ENCODE data around the gene DOCK2. TPM values are rescaled to one million over a fixed set of nuclear protein-coding genes. Genes with fewer than 3 reads are reported as not detected.

DOCK2 gene
- total RNA-seq, 1 donor from 2014 or later: 11.5 TPM

DNA sequence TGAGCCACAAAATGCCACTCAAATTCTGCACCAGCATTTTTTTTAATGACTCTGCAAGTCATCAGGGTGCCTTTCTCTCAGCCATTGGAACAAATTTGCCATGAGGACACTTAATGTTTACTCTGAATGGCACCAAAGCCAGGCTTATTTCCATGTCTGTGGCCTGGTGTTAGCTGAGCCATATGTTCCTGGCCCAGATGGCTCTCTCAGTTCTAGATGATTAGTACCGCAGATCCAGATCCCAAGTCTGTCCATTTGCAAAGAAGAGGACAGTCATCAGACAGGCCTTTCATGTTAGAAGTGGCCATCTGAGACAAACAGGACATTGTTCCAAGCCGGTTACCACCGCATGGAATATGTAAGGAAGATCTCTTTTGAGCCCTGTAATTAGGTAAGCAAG lies 272.9 kb downstream of the DOCK2 start:
- DNase-seq: no peak

DNA sequence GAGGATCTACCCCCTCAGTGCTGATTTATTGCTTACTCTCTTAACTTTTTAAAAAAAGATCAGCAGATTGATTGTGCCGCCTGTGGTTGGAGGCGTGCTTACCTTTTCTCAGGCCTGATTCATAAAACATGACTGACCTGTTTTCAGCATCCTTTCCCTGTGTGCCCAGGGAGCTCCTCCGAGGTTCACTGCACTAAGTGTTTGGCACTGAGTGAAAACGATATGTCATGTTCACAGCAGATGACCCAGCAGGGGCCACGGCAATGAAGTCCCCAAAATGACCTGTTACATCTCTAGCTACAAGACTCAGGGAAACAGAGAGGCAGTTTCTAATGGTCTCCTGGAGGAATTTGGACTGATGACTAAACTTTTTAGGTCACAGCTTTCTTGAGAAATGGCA lies 273.3 kb downstream of the DOCK2 start:
- DNase-seq: no peak

DNA sequence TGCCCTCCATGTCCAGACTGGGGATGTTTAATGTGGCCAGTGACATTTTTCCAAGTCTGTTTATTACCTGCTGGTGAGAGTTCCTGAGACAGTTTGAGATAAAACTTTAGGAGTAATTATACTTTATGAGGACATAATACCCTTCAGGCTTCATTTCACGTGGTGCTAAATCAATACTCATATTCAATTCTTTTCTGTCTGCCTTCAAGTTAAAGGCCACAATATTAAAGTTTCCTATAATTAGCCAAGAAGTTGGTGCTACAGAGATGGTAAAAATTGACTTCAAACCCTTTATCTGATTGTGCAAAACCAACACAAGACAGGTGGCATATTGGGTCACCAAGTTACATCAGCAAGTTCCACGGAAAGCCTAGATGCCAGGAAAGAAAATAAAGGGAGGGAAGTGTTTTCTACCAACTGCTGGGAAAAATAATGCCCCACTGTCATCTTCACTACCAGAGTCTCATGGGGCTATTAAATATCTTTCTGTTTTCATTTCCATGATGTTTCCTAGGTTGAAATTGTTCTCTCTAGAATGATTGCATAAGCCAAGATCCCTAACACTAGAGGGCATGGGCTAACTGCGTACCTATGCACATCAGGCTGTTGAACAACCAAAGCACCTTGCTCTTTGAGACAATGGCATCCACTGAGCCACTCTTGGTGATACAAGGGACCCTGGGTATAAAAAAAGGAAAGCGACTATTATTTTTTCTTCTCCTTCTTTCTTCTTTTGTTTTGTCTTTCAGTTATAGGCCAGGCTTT lies 274.6 kb downstream of the DOCK2 start:
- no peak for DNase-seq

DNA sequence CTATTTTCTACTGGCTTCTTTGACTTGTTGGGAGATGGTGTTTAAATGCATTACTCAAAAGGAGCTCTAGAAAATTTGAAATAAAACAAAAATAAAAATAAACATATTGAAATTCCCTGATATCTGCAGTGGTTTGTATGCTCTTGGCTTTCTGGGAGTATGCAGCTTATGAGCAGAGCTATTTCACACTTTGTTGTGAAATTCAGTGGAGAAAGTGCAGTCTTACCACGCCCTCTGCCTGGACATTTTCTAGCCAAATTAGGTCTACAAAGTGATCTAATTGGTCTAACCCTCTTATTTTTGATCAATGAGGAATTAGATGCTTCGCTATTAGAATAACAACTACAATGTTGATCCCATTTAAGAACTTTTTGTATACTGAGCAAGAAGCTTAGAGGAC lies 276.4 kb downstream of the DOCK2 start:
- no peak for DNase-seq

DNA sequence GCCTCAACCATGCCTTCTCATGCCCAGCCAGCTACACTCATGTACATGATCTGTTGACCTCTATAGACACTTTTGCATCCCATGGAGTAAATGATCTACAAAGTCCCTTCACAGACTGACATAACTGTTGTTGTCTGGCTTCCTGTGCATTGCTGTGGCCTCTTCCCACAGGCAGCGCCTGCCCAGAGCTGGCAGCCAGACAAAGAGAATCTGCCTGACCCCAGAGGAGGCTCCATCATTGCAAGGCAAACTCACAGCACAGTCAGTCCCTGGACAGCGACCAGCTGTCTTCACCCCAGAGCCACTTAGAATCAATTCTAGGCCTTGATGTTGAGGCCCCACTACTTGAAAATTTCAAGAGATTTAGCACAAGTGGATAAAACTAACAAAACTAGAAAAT lies 277.7 kb downstream of the DOCK2 start:
- peak; percentile 43 for DNase-seq

DNA sequence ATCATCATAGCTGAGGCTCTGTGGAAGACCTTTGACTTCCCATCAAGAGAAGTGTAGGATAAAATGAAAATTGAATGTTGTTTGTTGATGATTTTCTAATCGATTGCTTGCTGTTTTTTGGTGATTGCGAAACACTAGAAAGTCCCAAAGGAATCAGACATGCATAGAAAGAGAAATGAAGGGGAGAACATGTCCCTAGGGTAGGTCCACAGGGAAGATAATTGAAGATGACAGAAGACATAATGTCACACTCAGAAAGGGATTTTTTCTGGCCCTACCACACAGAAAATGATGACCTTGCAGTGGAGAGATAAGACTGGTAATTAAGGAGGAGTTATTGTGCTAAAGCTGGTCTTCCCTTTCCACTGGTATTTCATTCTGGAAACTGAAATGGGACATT lies 280.4 kb downstream of the DOCK2 start:
- DNase-seq: no peak

DNA sequence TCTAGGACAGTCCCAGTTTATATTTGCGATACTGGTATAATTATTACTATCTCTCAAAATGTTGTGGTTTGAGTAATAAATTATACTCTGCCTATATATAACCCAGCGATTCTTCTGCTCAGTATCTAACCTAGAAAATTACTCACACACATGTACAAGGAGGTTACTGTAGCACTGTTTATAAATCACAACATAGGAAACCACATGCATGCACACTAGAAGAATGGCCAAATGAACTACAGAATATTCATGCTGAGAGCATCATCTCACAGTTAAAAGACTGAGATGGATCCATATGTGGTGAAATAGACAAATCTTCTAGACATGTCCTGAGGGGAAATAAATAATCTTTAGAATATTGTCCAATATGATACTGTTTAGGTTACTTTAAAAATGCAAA lies 281.2 kb downstream of the DOCK2 start:
- no peak for DNase-seq

DNA sequence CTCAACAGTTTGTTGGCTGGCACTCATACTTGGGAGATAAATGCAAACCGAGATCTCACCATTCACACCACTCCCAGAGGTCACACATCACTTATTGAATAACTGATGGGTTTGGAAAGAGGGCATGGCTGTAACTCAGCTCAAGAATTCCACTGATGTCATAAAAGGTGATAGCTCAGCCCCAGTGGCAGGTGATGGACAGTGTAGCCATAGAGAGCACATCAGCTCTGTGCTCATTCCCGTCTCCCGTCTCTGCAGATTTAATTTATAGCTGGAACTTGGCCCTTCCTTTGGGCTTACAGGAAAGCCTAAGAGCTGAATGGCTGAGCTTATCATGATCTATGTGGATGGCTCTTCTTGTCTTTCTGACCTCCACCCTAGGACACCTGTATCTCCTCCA lies 283.4 kb downstream of the DOCK2 start:
- no peak for DNase-seq

DNA sequence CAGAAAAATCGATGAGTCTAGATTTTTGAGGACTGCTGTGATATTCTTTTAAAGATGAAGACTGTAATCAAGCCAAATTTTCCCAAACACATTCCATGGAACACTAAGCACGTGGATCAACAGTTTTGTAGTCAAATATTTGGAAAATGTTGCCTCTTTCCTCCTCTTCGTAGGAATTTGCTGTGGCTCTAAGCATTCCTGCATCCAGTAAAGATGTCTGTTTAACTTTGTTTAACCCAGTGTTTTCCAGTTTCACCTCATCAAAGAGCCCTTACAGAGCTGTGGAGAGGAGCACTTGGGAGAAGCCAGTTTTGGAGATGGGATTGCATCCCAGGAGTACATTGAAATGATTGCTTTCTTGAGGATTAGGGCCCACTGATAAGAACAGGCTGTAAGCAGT lies 284.3 kb downstream of the DOCK2 start:
- no peak for DNase-seq

DNA sequence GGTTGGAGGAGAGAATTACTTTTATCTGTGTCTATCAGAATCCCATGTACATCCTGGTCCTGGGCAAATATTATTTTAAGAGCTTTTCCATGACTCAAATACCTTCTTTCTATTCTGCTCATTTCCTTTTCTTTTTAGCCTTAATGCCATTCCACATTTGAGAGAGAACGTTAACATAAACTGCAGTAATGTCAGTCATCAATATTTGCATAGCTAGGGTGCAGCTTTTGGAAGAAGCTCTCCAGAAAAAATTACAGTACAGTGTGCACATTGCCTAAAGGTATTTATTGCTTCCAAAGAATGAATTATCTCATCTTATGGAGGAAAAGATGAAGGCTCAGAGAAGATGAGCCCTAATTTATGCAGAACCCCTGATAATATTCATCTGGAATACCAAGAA lies 284.9 kb downstream of the DOCK2 start:
- DNase-seq: no peak

DNA sequence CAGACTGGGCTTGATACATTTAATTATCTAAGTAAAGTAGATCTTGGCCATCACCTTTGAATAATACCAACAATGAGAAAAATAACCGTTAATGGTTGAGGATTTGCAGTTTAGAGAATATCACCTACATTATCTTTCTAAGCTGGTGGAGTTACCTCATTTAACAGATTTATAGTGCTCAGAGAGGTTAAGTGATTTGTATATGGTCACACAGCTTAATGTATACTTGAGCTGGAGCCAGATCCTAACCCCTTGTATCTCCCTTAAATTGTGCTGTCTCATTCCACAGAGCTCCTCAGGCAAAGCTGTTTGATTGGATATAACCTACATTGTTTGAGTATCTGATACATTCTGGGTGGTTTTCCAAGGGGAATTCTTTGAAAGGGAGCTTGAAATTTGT lies 285.4 kb downstream of the DOCK2 start:
- DNase-seq: no peak

DNA sequence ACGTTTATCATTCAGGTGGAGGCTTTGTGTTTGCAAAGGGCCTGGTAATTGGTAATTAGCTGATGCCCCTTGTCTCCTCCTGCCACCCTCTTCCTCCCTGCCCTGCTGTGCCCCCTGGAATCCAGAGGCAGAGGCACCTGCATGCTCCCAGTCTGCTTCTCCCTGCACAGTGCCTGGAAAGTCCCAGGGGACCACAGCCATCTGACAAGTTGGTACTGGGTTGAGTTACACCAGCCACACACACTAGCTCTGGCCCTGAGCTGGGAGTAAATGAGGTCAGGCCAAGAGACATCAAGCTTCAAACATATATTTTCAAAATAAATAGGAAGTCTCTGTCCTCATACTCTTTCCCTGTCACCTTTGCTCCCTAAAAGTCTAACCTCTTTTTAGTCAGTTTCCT lies 286.9 kb downstream of the DOCK2 start:
- no peak for DNase-seq

DNA sequence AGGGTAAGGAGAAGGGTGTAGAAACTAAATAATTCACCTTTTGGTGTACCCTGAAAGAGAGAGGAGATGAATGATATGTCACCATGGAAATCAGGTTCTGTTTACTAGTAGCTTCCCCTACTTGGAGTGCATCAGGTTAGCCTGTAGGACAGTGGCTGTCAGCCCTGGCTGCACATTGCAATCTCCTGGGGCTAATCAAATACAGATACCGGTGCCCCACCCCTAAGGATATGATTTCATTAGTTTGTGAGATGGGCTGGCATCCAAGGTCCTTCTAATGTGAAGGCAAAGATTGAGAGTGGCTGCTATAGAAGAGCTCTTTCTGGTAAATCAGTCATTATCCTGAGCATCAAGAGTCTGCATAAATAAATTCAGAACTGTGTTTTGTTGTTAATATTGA lies 296.1 kb downstream of the DOCK2 start:
- no peak for DNase-seq

DNA sequence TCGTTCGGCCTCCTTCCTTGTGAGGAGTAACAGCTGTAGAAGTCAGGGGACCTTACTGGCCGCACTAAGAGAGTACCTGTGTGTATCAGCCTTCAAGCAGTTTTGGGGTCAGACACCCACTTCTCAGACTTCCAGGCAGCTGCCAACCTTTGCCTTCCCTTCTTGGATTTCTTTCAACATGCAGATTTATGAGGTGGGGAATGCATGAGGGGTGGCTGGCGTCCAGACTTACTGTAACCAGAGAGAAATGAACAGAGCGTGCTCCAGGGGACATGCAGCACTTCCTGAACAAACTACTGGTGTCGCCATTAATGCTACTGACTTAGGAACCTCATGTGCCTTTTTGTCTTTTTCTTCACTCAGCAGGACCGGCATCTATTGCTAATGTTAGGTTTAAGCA lies 296.5 kb downstream of the DOCK2 start:
- DNase-seq: no peak

DNA sequence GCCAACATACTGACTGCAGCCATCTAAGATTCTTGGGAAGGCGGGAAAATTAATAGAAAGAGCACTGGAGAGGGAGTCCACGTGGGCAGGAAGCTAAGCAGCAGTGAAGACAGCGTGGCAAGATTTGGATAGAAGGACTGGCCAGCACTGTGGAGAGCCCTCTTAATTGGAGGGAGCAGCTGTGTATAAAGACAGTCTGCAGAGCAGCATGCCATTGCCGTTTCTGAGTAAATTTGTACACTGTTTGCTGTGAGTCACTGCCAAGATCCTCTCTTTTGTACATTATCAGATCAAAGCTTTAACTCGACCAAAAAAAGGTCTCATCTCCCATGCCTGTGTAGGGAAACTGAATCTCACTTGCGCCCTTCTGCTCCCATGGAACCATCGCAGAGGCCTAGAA lies 297.9 kb downstream of the DOCK2 start:
- no peak for DNase-seq

DNA sequence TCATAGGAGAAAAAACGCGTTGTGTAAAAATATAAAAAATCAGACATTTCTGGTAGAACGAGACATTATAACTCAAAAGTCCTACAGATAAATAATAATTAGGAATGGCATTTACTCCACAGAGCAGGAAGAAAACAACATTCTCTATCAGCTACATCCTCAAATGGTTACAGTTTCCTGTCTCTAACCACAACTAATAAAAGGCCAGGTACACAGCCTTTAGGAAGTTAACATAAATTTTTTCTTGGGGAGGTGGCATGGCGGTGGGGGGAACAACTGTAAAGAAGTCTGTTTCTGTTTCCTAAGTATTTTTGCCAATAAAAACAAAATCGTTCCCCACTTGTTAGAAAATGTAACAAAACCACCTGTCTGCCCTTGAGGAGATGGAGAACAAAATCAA lies 298.7 kb downstream of the DOCK2 start:
- no peak for DNase-seq

DNA sequence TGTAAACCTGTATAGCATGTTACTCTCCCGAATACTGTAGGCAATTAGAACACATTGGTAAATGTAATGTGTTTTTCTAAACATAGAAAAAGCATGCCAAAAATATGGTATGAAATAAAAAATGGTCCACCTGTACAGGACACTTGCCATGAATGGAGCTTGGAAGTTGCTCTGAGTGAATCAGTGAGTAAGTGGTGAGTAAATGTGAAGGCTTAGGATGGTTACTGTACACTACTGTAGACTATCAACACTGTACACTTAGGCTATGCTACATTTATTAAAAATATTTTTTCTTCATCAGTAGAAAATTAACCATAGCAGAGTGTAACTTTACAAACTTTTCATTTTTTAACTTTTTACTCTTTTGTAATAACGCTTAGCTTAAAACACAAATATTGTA lies 301.4 kb downstream of the DOCK2 start:
- no peak for DNase-seq

DNA sequence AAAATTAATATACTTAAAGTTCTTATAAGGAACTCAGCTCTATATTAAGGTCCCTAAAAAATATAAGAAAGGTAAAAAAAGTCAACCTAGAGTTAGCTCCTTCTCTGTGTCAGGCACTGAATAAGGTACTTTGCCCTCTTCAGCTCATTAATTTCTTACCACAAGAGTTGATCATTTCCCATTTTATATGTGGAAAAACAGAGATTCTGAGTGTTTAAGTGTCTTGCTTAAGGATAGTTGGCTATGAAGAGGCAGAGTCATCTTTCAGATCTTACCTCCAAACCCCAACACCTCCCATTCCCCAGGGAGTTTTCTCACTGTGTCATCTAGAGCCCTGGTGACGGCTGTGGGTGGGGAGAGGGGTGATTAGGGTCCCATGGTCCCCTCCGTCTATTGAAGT lies 302.7 kb downstream of the DOCK2 start:
- no peak for DNase-seq

DNA sequence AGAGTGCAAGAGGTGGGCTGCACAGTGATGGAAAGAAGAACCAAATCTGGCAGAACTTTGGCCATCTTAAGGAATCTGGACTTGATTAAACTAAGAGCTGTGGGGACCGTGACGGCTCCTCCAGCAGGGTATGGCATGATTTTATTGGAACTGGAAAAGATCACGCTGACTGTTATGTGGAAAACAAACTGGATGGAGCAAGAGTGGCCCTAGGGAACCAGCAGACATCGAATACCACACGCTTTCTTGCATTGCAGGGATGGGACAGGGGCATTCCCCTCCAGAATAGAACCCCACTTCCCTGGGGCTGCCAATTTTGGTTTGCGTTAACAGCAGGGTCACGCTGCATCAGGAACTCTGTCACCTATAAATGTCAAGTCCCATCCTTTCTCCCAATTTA lies 304.5 kb downstream of the DOCK2 start:
- no peak for DNase-seq

DNA sequence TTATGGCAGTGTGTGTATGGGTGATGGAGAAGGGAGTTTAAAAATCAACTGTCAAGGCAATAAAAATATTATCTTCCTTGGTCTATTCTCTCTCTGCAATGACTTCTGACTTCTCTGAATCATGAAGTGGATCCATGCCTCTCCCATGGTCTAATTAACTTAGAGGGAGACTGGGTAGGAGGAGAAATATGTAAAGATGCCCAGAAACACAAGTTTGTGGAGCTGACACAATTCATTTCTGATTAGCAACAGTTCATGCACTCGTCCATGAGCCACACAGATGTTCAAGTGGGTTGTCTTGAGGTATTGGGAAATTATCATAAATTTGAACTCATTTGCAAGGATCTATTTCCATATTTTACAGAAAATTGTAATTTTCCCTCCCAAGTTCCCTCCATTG lies 305.1 kb downstream of the DOCK2 start:
- no peak for DNase-seq

DNA sequence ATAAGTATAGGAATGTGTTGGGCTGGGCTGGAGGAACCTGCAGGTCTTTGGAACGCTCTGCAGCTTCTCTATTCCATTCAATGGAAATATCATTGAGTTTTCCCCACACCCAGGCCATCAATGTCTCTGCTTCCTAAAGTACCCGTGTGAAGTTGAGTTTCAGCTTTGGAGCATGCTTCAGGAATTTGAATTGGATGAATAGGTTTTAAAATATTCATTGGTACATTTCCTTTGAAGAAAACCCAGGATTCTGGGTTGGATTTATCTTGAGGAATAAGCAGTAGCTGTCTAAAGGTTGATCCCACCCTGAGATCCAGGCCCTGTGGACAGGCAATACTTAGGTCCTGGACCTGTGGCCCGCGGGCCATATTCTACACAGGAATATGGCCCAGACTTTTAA lies 306.0 kb downstream of the DOCK2 start:
- DNase-seq: no peak

DNA sequence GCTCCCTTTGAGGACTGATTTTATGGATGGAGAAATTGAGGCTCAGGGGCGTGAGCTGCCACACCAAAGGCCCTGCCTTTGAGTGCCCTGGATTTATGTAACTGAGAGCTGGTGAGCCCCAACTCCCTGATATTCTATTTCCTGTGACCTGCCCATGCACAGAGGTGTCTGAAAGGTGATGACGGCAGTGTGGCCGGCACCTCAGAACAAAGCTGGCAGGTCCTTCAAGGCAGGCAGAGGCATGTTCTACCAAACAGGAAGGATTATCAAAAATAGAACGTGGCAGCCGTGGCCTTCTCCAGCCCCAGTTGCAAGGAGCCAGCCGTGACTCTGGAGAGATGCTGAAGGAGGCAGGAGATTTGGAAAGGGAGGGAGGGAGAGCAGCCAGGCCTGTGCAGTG lies 307.0 kb downstream of the DOCK2 start:
- DNase-seq: no peak

DNA sequence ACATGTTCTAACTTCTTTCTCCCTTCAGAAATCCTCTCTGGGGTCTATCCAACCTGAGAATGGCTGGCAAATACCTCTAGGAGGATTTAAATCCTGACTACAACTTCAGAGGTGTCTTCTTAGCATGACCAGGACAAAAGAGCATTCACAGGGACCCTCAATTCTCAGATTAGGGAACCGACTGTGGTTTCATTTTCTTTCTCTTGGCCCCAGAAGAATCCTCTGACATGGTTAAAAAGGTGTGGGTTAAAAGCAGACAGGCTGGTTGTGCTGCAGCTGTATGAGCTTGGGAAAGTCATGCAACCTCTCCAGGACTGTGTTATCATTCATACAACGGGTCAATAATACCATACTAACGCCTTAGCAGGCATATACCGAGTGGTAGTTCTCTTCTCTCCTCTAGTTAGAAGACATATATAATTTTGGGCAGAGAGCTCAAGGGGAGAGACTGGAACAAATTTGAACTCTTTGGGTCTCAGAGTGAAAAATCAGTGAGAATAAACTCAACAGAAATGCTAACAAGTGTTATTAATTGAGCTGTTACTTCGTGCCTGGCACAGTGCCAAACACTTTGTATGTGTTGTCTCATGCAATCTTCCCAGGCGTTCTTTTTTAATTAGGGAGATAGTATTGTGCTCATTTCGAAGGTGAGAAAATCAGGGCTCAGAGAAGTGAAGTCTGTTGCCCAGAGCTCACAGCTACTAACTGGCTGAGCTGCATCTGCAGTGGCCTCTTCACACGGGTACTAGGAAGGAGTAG lies 308.0 kb downstream of the DOCK2 start:
- no peak for DNase-seq

DNA sequence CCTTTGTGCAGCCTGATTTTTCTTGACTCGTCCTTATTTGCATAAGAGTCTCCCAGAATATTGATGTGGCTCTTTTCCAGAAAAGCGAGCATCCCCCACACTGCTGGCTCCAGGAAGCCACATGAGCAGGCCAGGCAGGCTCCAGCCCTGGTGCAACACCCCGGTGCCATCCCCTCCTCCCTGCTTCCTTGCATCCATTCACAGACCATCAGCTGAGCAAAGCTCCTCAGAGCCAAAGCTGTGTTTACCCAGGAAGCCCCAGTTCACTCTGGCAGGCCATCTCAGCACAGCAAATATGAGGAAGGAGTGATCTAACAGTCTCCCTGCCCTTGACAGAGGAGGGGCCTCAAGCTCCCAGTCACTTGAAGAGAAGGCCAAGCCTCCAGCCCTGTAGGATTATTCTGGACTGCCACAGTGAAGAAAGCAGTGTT lies 308.8 kb downstream of the DOCK2 start:
- peak; percentile 30 for DNase-seq
